COLO668 (cell line): ENCODE data around the gene SLC25A26.

Experiments
- DNase-seq: peaks from one replicate; lab custom pipeline; 2025; ENCODE audit not compliant: unreplicated experiment; lab: John Stamatoyannopoulos, UW

SLC25A26 gene

DNA sequence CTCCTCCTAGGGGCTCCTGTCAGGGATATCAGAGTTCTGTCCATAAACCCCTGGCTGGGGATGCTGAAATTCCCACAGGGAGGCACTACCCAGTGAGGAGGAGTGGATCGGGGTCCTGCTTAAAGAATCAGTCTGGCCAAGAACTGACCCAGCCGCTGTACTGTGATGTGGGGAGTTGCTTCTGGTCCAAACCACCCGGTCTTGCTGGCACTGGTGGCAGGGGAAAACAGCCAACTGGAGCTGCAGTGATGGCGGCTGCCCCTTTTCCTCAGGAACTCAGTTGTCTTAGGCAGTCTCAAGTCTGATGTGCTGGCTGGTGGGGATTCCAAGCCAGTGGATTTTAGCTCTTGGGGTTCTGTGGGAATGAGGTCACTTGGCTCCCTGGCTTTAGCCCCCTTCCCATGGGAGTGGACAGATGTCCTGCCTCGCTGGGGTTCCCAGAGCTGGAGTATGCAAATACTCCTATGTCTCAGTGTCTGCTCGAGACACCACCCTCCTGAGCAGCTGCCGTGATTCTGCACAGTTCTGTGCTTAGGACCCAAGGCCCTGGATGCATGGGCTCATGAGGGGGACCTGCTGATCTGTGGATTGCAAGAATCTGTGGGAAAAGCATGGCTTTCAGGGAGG lies 97.1 kb downstream of the SLC25A26 start:
- DNase-seq = no peak

DNA sequence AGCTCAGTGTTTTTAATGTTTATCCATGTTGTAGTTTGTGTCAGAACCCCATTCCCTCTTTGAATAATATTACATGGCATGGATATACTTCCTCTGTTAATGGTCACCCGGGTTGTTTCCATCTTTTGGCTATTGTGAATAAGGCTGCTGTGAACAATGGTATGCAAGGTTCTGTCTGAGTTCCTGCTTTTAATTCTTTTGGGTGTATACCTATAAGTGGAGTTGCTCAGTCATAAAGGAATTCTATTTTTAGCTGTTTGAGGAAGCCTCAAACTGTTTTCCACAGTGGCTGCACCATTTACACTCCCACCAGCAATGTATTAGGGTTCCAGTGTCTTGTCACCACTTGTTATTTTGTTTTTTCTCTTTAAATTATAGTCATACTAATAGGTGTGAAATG lies 99.6 kb downstream of the SLC25A26 start:
- no peak for DNase-seq

DNA sequence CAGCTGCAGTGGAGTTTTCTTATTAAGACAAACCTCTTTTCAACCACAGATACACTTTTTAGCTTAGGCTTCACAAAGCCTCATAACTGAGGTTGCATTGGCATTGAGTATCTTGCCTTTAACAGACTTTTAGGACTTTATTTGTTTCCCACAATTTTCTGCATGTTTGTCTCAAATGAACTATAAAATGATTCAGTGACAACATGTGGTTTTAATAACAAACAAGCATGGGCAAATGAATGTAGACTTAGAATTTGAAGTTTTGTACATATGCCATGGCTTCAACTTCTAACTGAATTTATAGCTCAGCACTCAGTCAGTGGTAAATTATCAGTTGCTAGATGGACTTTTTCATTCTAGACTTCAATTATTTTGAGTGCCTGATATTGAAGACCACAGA lies 101.6 kb downstream of the SLC25A26 start:
- DNase-seq = no peak

DNA sequence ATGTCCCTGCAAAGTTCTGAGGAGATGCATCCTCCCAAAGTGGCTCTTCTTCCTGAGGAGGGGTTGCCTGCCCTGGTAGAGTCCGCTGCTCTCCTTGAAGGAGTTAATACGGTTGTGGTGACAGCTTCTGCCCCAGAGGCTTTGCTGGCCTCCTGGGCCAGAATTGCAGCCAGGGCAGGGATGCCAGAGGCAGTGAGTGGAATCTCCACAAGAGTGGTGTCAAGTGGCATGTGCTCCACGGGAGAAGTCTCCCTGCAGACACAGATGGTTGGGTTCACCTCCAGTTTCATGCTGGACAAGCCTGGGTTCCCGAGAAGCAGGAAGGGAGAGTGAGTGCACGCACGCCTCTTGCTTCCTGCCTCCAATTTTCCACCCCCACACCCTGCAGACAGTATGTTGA lies 105.5 kb downstream of the SLC25A26 start:
- no peak for DNase-seq

DNA sequence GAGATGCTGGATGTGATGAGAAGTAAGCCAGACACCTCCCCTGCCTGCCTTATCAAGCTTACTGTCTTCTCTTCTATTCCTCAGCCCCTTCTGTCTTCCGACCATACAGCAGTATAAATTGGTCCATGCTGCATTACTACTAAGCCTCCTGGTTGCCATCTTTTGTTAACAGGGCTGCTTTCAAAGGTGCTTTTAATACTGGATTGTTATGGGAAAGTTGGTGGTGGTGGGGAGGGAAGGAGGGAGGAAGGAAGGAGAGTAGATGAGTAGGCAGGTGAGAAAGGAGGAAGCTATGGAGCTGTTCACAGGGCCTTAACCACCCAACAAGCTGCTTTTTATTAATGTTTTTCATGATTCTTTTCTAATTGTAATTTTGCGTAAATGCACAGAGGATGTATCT lies 114.9 kb downstream of the SLC25A26 start:
- DNase-seq = no peak

DNA sequence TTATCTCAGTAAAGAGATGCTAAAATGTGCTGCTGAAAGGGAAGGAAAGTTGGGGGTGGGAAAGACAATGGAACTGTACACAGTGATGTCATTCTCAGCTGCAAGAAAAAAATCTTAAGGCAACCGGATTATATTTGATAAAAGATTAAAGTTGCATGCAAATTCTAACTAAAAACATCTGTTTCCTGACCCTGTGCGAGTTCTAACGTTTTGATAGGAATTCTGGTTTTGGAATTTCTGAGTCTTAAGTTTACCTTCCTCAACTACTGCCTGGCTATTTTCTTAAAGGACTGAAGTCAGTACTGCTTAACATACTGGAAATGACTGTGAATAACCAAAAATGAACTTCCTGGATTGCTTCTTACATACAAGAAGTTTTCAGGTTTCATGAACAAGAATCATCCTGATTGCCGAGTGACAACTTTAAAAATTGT lies 115.5 kb downstream of the SLC25A26 start:
- DNase-seq = no peak

DNA sequence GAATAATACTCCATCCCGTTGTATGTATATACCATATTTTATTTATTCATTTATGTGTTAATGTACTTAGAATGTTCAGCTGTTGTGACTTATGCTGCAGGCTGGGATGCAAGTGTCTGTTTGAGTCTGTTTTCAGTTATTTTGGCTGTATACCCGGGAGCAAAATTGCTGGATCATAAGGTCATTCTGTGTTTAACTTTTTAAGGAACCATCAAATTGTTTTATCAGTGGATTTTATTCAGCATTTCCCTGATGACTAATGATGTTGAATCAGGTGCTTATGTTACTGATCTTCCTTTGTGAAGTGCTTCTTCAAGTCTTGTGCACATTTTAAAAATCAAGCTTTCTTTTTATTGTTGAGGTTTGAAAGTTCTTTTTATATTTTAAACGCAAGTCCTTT lies 118.1 kb downstream of the SLC25A26 start:
- DNase-seq = no peak

DNA sequence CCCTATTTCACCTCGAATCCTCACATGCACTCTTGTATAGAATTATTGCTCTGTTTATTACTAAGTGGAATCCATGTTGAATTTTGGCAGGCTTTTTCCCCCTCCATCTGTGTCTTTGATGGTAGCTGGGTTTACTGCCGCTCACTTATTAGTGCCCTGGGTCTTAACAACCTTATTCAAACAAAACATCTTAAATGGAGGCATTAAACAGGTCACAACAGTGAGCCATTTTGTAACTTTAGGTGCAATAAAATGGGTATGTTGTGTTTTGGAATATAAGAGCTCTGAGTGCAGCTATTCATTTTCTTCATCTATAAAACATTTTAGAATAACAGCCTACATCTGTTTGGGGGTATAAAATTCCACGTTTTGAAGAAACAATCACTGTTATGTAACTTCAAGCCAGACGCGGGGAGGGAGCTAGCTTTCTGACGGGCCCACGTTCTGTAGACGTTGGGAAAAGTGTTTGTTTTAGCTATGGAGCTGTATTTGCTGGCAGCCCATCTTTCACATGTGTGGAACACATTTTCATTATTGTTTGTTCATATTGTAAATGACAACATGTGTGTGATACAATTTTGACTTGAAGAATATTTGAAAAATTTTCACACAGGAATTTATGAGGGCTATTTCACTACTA lies 122.0 kb downstream of the SLC25A26 start:
- DNase-seq = no peak

DNA sequence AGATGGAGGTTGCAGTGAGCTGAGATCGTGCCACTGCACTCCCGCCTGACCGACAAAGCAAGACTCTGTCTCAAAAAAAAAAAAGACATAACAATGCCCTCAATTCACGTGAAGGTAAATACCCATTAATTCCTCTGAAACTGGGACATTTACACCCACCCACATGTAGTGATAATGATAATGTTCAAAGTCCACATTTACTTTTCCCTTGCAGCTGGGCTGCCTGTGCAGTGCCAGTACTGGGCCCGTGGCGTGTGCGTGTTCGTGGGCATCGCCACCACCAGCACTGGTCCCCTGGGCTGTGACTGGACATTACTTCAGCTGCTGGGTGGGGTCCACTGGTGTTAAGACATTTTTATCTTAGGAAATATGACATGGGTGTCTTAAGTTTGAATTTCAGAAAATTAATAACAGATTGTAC lies 123.6 kb downstream of the SLC25A26 start:
- peak; percentile 2 for DNase-seq

DNA sequence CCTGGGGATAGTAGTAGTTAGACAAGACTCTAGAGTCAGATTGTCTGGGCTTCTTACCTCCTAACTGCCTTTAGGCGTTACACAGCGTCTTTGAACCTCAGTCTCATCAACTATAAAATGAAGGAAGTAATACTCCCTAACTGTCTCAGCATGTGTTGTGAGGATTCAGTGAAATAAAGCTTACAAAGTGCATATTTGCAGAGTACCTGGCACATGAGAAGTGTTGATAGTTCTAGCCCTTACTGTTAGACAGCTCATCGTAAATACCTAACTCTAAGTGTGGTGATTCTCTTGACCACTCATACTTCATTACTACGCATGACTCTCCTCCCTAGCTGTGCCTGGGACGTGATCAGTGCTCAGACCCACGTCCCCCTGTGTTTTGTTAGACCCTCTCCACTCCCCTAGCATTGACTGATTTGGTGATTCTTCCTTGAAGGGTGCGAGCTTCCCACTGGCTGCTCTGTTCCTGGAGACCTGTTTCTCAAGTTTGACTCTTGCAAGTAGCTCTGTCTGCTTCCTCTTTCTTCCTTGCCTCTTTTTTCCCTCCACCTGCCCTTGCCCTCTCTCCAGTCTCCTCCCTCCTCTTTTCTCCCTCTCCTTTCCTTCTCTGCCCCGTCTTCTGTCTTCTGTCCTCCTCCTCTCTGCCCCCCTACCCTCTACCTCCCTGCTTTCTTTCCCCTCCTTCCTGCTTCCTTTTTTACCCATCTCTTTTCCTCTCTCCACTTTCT lies 124.2 kb downstream of the SLC25A26 start:
- no peak for DNase-seq

DNA sequence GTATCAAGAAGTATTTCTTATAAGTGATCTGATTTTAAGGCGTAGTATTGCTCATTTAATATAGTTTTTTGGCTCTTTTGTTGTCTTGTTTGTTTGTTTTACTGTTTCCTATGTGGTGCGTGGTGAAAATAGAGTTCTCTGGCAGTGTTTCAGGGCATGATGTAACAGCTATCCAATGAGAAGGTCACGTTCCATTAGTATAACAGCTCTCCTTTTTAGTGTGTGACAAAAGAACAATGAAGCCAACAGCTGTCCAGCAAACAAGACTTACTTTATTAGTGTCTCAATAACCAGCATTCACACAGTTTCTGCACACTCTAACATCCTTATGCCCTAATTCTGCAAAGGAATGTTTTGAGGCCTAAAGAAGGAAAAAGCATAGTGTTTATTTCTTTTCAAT lies 127.9 kb downstream of the SLC25A26 start:
- no peak for DNase-seq

DNA sequence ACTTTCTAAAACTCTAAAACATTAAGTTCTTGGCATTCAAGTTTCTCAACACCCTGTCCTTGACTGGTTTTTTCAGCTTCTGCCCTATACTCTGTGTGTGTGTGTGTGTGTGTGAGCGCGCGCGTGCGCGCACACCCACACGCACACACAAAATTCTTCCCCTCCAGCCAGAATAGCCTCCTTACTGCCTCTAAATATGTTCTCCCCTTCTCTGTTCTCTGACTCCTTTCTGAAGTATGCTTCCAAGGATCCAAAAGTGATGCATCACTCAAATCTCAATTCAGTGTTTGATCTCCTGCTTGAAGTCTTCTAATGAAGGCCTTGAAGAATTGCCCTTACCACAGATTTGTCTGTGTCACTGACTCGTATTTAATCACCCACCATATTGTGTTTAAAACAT lies 129.8 kb downstream of the SLC25A26 start:
- DNase-seq = no peak

DNA sequence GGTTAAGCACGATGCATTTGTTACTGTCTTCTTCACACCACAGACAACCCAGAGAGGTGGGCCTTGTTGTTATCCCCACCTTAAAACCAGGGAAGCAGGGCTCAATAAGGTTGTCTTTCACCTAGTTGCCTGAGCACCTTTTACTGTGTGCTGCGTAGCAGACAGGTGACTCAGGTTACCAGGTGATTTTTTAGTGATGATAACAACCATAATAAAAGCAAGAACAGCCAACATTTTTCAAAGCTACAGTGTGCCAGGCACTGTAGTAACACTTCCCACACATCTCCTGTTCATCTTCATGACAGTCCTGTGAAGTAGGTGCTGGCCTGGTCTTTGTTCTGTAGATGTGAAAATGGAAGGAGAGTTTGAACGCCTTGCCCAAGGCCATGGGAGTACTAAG lies 132.2 kb downstream of the SLC25A26 start:
- no peak for DNase-seq

DNA sequence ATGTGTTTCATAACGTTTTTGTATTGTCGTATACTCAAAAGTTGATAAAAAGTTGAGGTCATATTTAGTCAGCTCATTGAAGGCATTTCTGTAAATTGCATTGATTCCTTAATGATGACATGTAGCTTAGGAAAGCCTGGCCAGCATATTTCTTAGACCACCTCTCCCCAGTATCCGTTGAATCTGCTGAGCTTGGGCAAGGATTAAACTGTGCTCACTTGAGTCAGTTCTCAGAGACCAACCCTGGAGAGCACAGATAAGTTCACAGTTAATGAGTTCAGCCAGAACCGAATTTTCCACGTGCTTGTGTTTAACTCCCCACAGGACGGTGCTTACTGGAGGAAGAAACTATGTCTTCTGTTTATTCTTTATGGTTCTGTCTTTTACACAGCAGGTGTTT lies 132.7 kb downstream of the SLC25A26 start:
- DNase-seq = no peak

DNA sequence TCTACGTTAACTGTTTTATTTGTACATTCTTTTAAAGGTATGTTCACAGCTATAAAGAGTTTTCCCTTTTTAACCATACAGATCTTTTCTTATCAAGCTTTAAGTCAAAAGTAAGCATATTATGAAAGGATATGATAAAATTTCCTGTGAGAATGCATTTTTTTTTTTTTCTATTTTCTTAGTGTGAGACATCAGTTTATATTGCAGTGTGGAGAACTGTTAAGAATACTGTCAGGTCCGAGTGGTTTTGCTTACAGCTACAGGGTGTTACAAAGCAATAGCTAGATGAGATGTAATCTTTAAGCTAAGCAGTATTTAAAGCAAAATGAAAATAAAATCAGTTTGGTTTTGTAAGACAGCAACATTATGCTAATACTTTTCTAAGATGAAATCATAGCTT lies 133.2 kb downstream of the SLC25A26 start:
- DNase-seq = no peak

DNA sequence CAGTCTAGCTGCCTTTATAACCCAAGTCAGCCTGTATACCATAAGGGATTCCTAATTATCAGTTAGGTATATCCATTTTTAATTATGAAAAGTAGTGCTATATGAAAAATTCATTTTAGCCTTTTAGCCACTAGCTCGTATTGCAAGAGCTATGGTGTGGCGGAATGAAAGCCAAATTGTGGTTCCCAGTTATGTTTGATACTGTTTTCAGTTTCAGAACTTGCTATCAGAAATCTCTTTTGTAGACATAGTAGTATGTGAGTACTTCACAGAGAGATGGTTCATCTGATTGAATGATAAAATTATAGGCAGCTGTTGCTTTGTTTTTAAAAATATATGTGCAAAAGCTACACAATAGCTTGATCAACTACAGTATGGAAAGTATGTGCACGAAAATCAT lies 134.6 kb downstream of the SLC25A26 start:
- no peak for DNase-seq

DNA sequence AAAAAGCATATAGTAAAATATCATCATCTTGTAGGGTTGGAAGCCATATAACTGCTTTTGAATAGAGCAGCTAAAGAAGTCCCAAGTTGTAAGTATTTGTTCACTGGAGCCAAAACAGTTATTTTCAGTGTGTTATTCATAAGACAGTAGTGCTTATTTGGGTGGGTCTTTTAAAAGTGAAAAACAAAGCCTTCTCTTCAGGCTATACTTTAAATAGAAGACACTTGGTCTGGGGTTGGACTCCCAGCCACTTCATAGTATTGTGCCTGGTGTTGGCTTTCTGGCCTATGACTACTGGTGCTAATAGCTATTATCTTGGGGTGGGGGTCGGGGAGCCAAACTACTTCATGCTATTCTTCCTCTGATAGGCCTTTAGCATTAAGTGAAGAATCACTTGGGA lies 135.2 kb downstream of the SLC25A26 start:
- no peak for DNase-seq

DNA sequence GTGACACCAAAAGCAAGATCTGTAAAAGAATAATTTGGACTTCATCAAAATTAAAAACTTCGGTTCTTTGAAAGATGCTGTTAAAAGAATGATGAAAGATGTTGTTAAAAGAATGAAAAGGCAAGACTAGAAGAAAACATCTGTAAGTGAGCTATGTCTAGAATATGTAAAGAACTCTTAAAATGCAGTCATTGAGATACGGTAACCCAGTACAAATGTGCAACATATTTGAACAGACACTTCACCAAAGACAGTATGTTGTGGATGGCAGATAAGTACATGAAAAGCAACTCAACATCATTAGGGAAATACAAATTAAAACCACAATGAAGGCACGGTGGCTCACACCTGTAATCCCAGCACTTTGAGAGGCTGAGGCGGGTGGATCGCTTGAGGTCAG lies 140.6 kb downstream of the SLC25A26 start:
- DNase-seq = no peak

DNA sequence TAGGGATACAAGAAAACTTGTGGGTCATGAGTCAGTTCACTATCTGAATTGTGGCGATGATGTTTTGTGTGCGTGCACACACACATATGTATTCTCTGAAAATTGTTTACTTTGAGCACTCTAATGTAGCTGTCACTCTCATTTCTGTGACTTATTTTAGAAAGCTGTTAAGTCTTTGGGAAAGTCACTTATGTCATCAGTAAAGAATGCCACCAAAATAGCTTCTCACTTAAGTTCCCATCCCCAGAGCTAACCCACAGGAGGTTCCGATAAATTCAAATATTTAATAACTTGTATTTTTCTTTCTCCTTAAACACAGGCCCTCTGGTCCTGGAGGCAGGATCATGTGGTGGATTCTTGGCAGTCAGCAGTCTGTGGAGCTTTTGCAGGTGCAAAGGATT lies 141.7 kb downstream of the SLC25A26 start:
- no peak for DNase-seq

DNA sequence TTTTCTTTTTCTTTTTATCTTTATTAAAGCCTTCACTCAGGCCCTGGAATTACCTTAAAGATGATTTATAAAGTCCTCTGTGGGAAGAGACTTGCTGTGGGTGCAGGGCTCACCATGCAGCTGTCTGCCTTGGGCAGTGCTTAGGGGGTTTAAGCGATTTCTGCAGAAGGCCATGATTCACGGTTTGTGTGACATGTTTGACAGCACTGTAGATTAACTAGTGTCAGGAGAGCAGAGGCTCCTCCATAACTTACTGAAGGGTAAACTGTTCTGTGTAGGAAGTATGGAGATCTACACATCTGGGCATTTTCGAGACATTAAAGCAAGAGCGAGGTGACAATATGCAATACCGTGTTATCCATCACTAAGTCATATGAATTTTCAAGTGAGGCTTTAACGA lies 142.3 kb downstream of the SLC25A26 start:
- DNase-seq = no peak

DNA sequence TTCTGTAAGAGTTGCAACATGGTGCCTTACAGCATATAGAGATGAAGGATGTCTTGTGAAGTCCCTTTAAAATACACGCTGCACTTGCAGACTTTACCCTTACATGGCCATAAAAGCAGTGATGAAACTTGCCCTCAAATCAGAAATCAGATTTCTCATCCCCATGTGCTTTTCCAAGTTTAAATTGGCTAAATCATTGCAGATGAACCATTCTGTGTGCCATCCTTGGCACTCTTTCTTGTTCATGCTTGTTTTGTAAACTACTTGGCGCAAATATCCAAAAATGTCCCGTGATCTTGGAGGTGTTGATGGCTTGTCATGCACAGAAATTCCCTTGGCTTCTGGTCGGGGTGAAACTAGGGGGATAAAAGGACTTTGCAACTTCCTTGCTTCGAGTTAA lies 144.3 kb downstream of the SLC25A26 start:
- no peak for DNase-seq

DNA sequence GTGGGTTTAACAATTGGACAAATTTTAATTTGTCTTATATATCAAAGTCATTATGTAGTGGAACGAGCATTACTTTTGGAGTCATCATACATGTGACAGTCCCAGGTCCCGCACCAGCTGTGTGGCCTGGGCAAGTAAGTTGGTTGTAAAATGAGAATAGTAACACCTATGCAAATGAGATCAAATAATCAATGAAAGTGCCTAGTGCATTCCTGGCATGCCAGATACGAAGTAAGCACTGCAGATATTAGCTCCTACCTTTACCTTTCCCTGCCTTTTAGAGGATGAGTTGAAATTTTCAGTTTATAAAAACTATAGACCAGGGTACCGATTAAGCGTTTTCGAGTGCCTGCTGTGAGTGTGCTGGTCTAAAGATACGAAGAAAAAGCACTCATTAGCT lies 145.9 kb downstream of the SLC25A26 start:
- no peak for DNase-seq
